AG08395 (cell line): ENCODE results near the gene PARM1.

Experiments
- DNase-seq: peaks from one replicate; pipeline ENCODE4 v3.0.0; 2012; ENCODE audit warnings: mixed read lengths, low spot score

Gene PARM1

DNA sequence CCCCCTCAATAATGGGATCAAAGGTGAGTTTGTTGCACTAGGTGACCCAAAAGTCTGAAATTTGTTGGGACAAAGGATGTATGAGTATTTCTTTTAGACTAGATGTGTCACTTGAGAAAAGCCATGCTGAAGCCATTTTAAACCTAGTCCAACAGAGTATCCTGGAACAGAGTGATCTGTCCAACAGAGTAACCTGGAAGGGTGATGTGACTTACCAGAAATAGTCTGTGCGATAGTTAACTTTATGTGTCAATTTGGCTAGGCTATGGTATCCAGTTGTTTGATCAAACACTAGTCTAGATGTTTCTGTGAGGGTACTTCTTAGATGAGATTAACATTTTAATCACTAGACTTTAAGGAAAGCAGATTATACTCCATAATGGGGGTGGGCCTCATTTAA lies 154.5 kb downstream of the PARM1 start:
- DNase-seq = no peak

DNA sequence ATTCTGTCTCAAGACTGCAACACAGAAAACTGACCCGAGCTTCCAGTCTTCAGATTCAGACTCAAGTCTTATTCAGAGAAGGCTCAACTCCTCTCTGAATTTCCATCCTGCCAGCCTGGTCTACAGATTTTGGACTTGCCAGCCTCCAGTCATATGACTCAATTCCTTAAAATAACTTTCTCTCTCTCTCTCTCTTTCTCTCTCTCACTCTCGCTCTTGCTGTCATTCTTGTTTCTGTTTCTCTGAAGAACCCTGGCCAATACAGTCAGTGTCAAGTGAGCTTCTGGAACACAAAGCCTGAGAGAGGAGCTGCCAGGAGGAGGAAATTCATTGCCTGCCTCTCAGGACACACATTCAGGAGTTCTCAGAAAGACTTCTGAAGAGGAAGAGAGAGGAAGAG lies 154.9 kb downstream of the PARM1 start:
- DNase-seq = no peak

DNA sequence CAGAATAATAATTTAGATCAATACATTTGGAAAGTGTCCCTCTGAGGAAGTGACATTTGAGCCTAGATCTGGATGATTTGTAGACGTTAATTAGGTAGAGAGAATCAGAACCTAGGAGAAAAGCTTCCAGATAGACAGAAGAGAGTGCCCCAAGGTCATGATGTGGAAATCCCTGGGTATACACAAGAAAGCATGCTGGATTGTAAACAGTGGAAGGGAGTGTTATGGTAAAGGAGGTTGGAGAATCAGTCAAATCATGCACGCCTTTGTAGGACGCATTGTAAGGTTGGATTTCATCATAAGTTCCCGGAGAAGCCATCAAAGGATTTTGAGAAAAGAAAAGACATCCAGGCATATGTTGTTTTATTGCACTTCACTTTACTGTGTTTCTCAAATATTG lies 156.3 kb downstream of the PARM1 start:
- no peak for DNase-seq

DNA sequence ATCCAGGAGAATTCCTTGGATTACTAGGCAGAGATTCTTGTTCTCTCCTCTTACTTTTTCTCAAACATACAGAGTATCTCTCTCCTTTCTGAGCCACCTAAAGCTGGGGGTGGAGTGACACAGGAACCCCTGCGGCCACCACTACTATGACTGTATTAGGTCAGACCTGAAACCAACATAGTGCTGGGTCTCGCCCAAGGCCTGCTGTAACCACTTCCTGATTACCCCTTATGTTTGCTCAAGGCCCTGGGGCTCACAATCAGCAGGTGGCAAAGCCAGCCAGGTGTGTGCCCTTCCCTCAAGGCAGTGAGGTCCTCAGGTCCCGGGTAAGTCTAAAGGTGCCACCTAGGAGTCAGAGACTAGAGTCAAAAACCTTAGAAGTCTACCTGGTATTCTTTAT lies 166.4 kb downstream of the PARM1 start:
- no peak for DNase-seq
